ENCODE measurements around the gene SERP1. TPM values are rescaled to one million over a fixed set of nuclear protein-coding genes. Genes with fewer than 3 reads are reported as not detected.

SERP1 gene
- total and polyA plus RNA-seq, 2 experiments from 2014 or later: 176 to 194 TPM

GRCh38 chr3:150497956-150498355, 48.3 kb downstream of the SERP1 start:
- H3K27ac ChIP-seq: 0 out of 2 replicates have a peak overlapping the region, but pooled peaks have one; percentile 38
- H3K9me3 ChIP-seq (ENCODE audit: low read depth): no peaks in the 10 kb centered on the region
- H3K27me3 ChIP-seq (replicated peaks; ENCODE audit: insufficient read depth): no peaks in the 10 kb centered on the region
- H3K4me3 ChIP-seq: no peak overlapping the region
- H3K9ac ChIP-seq: no peak overlapping the region
- H4K20me1 ChIP-seq (ENCODE audit: insufficient read depth): no peaks in the 10 kb centered on the region
- WGBS, 2 experiments (ENCODE audit: low coverage in 1 of 2, low lambda C conversion rate in 2 of 2, missing lambda C conversion rate in 2 of 2): 23 to 28% methylated on average over 2 of the region's 2 CpGs
- no peaks in the 10 kb centered on the region for H3K9me2 ChIP-seq (ENCODE audit: insufficient read depth)
- peaks cover 15% of the 10 kb centered on the region; the same call in 1 of the 2 replicates for H3K79me2 ChIP-seq (ENCODE audit: insufficient read depth)
- in situ Hi-C loops (cut with MboI): loop anchor here (5.0 kb wide), 1 partner anchor 271 kb away; no protein-coding TSS in a partner anchor
- no peaks in the 10 kb centered on the region for H3K36me3 ChIP-seq (ENCODE audit: low read depth)
- peak; percentile 84 for DNase-seq
- H3F3A ChIP-seq (ENCODE audit: insufficient read depth): peaks cover 4% of the 10 kb centered on the region; the same call in 1 of the 2 replicates
- H2AFZ ChIP-seq: no peak overlapping the region
- peak overlapping the region; percentile 31 for H3K4me2 ChIP-seq (ENCODE audit: unreplicated experiment)
- peaks cover 16% of the 10 kb centered on the region for H3K4me1 ChIP-seq (ENCODE audit: insufficient read depth)
- no peak for TF ChIP-seq EZH2 (IDR thresholded peaks at IDR 0.05; ENCODE audit: insufficient read depth, poor library complexity, severe bottlenecking)
- TF ChIP-seq EZH2phosphoT487 (IDR thresholded peaks at IDR 0.05; ENCODE audit: insufficient read depth, low read depth): no peak

GRCh38 chr3:150495563-150496168, 50.6 kb downstream of the SERP1 start:
- Histone ChIP-seq H3F3A (ENCODE audit: insufficient read depth) (peaks cover 4% of the 10 kb centered on the region; the same call in 1 of the 2 replicates), H4K20me1 (ENCODE audit: insufficient read depth) (no peaks in the 10 kb centered on the region), H2AFZ (peak overlapping the region; percentile 58; the same call in 1 of the 2 replicates), H3K4me3 (no peak overlapping the region), H3K4me1 (ENCODE audit: insufficient read depth) (peaks cover 16% of the 10 kb centered on the region), H3K4me2 (ENCODE audit: unreplicated experiment) (no peak overlapping the region), H3K27me3 (replicated peaks; ENCODE audit: insufficient read depth) (no peaks in the 10 kb centered on the region), H3K9ac (no peak overlapping the region), H3K27ac (no peak overlapping the region), H3K9me3 (ENCODE audit: low read depth) (no peaks in the 10 kb centered on the region), H3K9me2 (ENCODE audit: insufficient read depth) (no peaks in the 10 kb centered on the region), H3K36me3 (ENCODE audit: low read depth) (no peaks in the 10 kb centered on the region), H3K79me2 (ENCODE audit: insufficient read depth) (peaks cover 15% of the 10 kb centered on the region; the same call in 1 of the 2 replicates)
- 0 to 8% methylated on average over 2 of the region's 2 CpGs for WGBS, 2 experiments (ENCODE audit: low coverage in 1 of 2, low lambda C conversion rate in 2 of 2, missing lambda C conversion rate in 2 of 2)
- in situ Hi-C loops (cut with MboI): loop anchor here (5.0 kb wide), 1 partner anchor 268 kb away; no protein-coding TSS in a partner anchor
- DNase-seq: peak; percentile 65
- TF ChIP-seq EZH2phosphoT487 (IDR thresholded peaks at IDR 0.05; ENCODE audit: insufficient read depth, low read depth) (no peak), EZH2 (IDR thresholded peaks at IDR 0.05; ENCODE audit: insufficient read depth, poor library complexity, severe bottlenecking) (no peak)

- in situ Hi-C loops (cut with MboI): loop anchor here (5.0 kb wide), 1 partner anchor 268 kb away; no protein-coding TSS in a partner anchor
- Histone ChIP-seq H2AFZ (peak overlapping the region; percentile 58), H3K79me2 (ENCODE audit: insufficient read depth) (peaks cover 15% of the 10 kb centered on the region; the same call in 1 of the 2 replicates)
Measured at GRCh38 chr3:150495149-150495548, 51.1 kb downstream of the SERP1 start.

GRCh38 chr3:150494411-150494977, 51.8 kb downstream of the SERP1 start:
- peaks cover 15% of the 10 kb centered on the region; the same call in 1 of the 2 replicates for H3K79me2 ChIP-seq (ENCODE audit: insufficient read depth)
- DNase-seq: no peak
- H3F3A ChIP-seq (ENCODE audit: insufficient read depth): peaks cover 4% of the 10 kb centered on the region; the same call in 1 of the 2 replicates
- H4K20me1 ChIP-seq (ENCODE audit: insufficient read depth): no peaks in the 10 kb centered on the region
- no peaks in the 10 kb centered on the region for H3K9me3 ChIP-seq (ENCODE audit: low read depth)
- 93 to 97% methylated on average over 5 of the region's 5 CpGs for WGBS, 2 experiments (ENCODE audit: low coverage in 1 of 2, low lambda C conversion rate in 2 of 2, missing lambda C conversion rate in 2 of 2)
- no peak overlapping the region for H3K27ac ChIP-seq
- no peak overlapping the region for H3K9ac ChIP-seq
- no peak overlapping the region for H3K4me2 ChIP-seq (ENCODE audit: unreplicated experiment)
- in situ Hi-C loops (cut with MboI): no loop called here
- no peaks in the 10 kb centered on the region for H3K9me2 ChIP-seq (ENCODE audit: insufficient read depth)
- no peak overlapping the region for H3K4me3 ChIP-seq
- H3K4me1 ChIP-seq (ENCODE audit: insufficient read depth): peaks cover 16% of the 10 kb centered on the region
- no peaks in the 10 kb centered on the region for H3K27me3 ChIP-seq (replicated peaks; ENCODE audit: insufficient read depth)
- H2AFZ ChIP-seq: peak overlapping the region; percentile 58; the same call in 1 of the 2 replicates
- TF ChIP-seq EZH2 (IDR thresholded peaks at IDR 0.05; ENCODE audit: insufficient read depth, poor library complexity, severe bottlenecking) (no peak), EZH2phosphoT487 (IDR thresholded peaks at IDR 0.05; ENCODE audit: insufficient read depth, low read depth) (no peak)
- no peaks in the 10 kb centered on the region for H3K36me3 ChIP-seq (ENCODE audit: low read depth)

More at GRCh38 chr3:150495149-150495548, 51.1 kb downstream of the SERP1 start:
- Histone ChIP-seq H3K36me3 (ENCODE audit: low read depth) (no peaks in the 10 kb centered on the region), H3K9me3 (ENCODE audit: low read depth) (no peaks in the 10 kb centered on the region), H3K4me2 (ENCODE audit: unreplicated experiment) (no peak overlapping the region), H3F3A (ENCODE audit: insufficient read depth) (peaks cover 4% of the 10 kb centered on the region; the same call in 1 of the 2 replicates), H3K9me2 (ENCODE audit: insufficient read depth) (no peaks in the 10 kb centered on the region), H3K4me3 (no peak overlapping the region), H3K9ac (no peak overlapping the region), H3K27me3 (replicated peaks; ENCODE audit: insufficient read depth) (no peaks in the 10 kb centered on the region), H3K4me1 (ENCODE audit: insufficient read depth) (peaks cover 16% of the 10 kb centered on the region), H3K27ac (no peak overlapping the region), H4K20me1 (ENCODE audit: insufficient read depth) (no peaks in the 10 kb centered on the region)
- DNase-seq: no peak
- TF ChIP-seq EZH2 (IDR thresholded peaks at IDR 0.05; ENCODE audit: insufficient read depth, poor library complexity, severe bottlenecking) (no peak), EZH2phosphoT487 (IDR thresholded peaks at IDR 0.05; ENCODE audit: insufficient read depth, low read depth) (no peak)
- 50 to 53% methylated on average over 1 of the region's 1 CpG for WGBS, 2 experiments (ENCODE audit: low coverage in 1 of 2, low lambda C conversion rate in 2 of 2, missing lambda C conversion rate in 2 of 2)

Other genes starting within 250 kb of the SERP1 start
- 9.1 and 11.5 TPM in 2 replicates for gene TSC22D2, start 138.2 kb downstream of the SERP1 start, total RNA-seq (2014; rRNA removed; shearing (Covaris generic))
- 27.3 and 27.5 TPM in 2 replicates for gene TSC22D2, start 138.2 kb downstream of the SERP1 start, polyA plus RNA-seq (2016; fragmentation: Nextera tagmentation; extraction: Ambion mirVana)
- 125 and 140 TPM in 2 replicates for gene EIF2A, start 291 bp upstream of the SERP1 start, total RNA-seq (2014; rRNA removed; shearing (Covaris generic))
- 47.6 and 55.0 TPM in 2 replicates for gene EIF2A, start 291 bp upstream of the SERP1 start, polyA plus RNA-seq (2016; fragmentation: Nextera tagmentation; extraction: Ambion mirVana)
- 92.8 and 179 TPM in 2 replicates for gene SELENOT, start 56.8 kb upstream of the SERP1 start, total RNA-seq (2014; rRNA removed; shearing (Covaris generic))
- 187 and 193 TPM in 2 replicates for gene SELENOT, start 56.8 kb upstream of the SERP1 start, polyA plus RNA-seq (2016; fragmentation: Nextera tagmentation; extraction: Ambion mirVana)
- not detected in 2 replicates for gene ERICH6, start 157.4 kb upstream of the SERP1 start, total RNA-seq (2014; rRNA removed; shearing (Covaris generic))
- gene ERICH6, start 157.4 kb upstream of the SERP1 start, polyA plus RNA-seq (2016; fragmentation: Nextera tagmentation; extraction: Ambion mirVana): 0.13 TPM in 1 of 2 replicates, not detected in the other
- gene SIAH2, start 216.7 kb upstream of the SERP1 start, total RNA-seq (2014; rRNA removed; shearing (Covaris generic)): 37.4 and 84.7 TPM in 2 replicates
- gene SIAH2, start 216.7 kb upstream of the SERP1 start, polyA plus RNA-seq (2016; fragmentation: Nextera tagmentation; extraction: Ambion mirVana): 27.2 and 29.3 TPM in 2 replicates

Data from GM23248 (cell line).